GDM1 (cell line): ENCODE results near the gene MMP15.
"Not testable (repeated sequence)": the region's sequence is repeated elsewhere in the genome, so short reads cannot be mapped to it uniquely, and the experiment has no call there.

ENCODE experiments used
- DNase-seq: peaks from one replicate; lab custom pipeline; 2025; lab: John Stamatoyannopoulos, UW

MMP15 gene

GRCh38 chr16:57996406-57997175 lies 29.0 kb upstream of the MMP15 start:
- DNase-seq, result no peak

DNA sequence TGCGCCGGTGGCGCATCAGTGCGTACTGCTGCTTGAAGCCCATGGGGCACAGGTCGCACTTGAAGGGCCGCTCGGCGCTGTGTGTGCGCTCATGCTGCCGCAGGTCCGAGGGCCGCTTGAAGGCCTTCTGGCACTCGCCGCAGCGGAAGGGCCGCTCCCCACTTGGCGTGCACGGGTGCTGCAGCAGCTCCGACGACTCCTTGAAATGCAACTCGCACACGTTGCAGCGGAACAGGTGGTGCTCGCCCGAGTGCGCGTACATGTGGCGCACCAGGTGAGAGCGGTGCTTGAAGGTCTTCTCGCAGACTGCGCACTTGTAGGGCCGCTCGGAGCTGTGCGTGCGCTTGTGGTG lies 28.4 kb upstream of the MMP15 start:
- DNase-seq, result no peak

GRCh38 chr16:57997528-57998265 lies 27.9 kb upstream of the MMP15 start:
- no peak for DNase-seq

GRCh38 chr16:57998486-57998885 lies 27.1 kb upstream of the MMP15 start:
- DNase-seq, result no peak

DNA sequence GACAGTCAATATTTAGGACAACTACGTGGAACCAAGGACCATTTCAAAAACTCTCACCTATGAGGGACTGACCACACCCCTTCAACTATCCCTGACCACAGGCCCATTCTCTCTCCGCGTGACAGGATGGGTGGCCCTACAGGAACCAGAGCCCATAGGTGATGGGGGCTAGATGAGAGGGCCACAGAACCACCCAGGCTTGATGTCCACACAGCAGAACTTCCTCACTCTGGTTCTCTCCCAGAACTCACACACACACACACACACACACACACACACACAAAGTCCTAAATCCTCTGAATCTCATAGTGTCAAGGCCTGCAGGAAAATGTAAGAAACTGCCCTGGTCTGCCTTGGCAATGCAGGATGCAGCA lies 26.6 kb upstream of the MMP15 start:
- DNase-seq, result no peak

DNA sequence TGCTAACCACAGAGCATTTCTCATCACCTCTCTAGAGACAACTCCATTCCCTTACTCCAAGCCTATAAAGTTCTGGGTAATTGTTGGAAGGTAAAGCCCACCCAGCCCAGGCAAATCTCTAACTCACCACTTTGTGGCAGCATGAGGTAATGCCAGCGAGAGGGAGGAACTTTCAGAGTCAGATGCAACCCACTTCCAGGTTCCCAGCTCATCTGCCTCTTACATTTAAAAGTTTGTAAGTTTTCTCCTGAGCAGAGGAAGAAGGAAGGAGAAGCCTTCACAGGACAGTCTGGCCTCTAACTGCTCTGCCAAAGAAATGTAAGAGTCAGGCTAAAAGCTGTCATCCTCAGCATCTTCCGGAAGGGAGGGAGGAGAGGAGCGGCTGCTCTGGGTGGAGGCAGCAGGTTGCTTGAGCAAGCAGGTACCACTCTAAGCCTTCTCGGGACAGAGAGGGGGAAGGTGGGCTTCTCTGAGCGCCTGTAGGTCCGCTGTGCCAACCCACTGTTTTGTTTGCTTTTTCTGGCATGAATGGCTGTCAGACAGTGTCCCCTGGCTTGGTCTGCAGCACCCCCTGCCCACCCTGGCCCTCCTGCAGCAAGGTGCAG lies 26.1 kb upstream of the MMP15 start:
- peak; percentile 4 for DNase-seq

DNA sequence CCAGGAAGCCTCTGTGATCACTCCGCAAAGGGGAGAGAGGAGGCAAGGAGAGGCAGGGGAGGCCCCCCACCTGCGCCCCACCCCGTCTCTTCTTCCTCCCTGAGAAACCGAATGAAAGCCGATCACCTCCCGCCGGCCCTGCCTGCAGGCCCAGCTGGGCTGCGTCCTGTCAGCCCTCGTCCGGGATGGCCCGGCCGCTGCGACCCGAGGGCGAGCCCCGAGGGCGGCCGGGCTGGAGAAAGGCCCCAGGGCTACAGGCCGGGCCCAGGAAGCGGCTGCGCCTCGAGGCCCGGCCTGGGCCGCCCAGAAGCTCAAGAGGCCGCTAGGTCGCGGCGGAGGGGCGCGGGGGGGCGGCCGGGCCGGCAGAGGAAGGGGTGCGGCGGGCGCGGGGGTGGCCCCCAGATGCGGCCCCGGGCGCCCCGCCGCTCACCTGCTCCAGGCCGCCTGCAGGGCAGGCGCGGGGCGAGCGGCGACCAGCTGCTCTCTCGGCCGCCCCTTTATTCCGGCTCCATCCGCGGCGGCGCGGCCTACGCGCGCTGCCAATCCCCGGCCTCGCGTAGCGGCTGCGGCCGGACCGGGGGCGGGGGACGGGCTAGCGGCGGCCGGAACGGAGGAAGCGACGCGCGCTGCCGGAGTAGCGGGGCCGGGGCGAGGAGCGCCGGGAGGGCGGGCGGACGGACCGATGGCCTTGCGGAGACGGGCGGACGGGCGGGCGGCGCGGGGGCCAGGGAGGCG lies 25.4 kb upstream of the MMP15 start, which contains the start of gene ZNF319:
Gene ZNF319, minus strand, starts transcription at position 702 of the 735 bp plus-strand sequence. CDS start 2,407 bp downstream, outside the sequence.
- no peak for DNase-seq

DNA sequence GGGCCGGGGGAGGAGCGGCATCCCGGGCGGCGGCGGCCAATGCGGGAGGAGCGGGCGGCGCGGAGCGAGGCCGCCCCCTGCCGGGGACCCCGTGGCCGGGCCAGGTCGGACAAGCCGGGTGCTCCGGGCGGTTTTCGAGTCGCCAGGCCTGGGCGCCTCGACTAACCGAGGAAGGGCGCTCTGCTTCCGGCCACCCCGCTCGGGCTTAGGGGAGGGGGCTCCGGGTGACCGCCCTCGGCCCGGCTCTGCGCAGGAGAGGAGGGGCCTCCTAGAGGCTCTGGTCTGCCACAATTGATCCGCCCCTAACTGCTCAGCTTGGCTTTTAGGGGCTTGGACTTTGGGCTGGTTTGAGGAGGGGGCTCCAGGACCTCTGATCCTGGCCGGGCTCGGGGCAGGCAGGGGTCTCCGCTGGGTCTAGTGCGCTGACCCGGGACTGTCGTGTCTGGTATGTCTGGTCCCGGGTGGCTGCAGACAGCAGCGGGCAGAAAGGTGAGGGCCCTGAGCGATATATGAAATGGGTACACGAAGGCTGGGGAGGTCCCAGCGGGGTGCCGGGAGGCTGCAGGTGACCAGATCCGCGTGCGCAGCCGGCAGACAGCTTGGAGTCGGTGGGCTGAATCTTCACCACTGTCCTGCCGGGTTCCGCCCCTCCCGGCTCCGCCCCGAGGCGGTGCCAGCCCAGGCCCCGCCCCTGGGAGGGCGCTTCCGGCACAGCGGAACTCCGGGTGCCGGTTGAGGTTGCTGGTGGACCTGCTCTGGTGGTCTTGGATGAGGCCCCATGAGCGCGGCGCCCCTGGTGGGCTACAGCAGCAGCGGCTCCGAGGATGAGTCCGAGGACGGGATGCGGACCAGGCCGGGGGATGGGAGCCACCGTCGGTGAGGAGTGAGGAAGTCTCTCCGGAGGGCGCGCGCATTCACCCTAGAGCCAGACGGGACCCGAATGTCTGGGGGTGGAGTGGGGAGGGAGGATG lies 24.6 kb upstream of the MMP15 start, which contains the start of gene USB1:
Gene USB1, plus strand, starts transcription at position 702 of the 971 bp plus-strand sequence. Its CDS starts 77 bp downstream, at position 779.
- peak; percentile 48 for DNase-seq

DNA sequence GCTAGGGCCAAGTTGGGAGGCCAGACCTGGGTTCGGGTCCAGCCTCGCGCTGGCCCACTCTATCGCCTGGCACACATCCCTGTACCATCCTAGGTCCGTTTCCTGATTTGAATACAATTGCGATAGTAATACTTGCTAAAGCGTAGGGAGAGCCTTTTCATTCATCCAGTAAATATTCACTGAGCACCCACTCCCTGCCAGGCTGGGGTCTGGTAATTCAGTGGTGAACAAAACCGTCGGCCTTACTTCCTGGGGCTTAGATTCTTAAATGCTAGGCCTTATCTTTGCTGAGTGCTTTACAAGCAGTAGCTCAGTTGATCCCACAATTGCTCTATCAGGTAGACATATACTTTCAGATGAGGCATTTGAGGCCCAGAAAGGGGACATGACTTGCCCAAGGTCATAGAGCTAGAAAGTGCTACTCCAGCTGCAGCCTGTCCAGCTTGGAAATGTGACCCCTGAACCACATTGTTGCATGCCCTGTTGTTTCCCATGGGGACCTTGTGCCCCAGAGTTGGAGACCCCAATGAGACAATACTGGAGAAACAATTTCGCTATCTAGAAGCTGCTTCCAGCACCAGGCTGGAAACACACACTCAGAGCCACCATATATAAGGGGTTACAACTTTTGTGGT lies 23.7 kb upstream of the MMP15 start:
- no peak for DNase-seq

DNA sequence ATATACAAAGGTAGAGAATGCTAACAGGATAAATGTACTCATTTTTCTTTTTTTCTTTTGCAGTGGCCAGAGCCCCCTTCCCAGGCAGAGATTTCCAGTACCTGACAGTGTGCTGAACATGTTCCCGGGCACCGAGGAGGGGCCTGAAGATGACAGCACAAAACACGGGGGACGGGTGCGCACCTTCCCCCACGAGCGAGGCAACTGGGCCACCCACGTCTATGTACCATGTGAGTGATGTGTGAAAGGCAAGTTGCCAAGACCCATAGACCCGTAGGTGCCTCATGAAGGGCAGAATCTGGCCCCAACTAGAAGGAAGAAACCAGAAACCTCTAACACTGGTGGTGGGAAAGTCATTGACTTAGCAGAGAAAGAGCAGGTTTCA lies 23.1 kb upstream of the MMP15 start:
- no peak for DNase-seq

DNA sequence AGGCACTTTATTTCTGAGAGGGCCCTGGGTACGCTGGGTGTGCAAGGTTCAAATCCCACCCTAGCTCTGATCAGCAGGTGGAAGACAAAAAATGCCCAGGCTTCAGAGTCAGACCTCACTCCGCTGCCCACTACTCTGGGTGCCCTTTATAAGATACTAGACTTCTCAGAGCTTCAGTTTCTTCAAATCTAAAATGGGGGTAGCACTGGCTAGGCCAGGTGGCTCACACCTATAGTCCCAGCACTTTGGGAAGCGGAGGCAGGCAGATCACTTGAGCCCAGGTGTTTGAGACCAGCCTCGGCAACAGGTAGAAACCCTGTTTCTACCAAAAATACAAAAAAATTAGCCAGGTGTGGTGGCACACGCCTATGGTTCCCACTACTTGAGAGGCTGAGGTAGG lies 22.6 kb upstream of the MMP15 start:
- no peak for DNase-seq

DNA sequence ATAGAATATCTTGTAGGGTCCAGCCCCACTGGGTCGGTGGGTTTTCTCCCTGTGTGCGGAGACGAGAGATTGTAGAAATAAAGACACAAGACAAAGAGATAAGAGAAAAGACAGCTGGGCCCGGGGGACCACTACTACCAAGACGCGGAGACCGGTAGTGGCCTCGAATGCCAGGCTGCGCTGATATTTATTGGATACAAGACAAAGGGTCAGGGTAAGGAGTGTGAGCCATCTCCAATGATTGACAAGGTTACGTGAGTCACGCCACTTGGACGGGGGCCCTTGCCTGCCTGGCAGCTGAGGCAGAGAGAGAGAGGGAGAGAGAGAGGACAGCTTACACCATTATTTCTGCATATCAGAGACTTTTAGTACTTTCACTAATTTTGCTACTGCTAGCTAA lies 20.8 kb upstream of the MMP15 start:
- DNase-seq, result not testable (repeated sequence)

GRCh38 chr16:58009856-58010416 lies 15.6 kb upstream of the MMP15 start:
- no peak for DNase-seq

DNA sequence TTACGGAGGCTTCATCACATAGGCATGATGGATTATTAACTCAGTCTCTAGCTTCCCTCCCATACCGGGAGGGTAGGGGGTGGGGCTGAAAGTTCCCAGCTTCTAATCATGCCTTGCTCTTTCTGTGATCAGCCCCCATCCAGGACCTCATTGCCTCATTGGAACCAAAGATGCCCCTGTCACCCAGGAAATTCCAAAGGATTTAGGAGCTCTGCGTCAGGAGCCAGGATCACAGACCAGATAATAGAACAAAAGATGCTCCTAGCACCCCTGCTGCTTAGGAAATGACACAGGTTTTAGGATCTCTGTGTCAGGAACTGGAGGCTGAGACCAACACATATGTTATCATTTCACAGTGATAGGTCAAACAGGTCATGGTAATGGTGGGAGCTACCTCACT lies 14.7 kb upstream of the MMP15 start:
- DNase-seq, result no peak

DNA sequence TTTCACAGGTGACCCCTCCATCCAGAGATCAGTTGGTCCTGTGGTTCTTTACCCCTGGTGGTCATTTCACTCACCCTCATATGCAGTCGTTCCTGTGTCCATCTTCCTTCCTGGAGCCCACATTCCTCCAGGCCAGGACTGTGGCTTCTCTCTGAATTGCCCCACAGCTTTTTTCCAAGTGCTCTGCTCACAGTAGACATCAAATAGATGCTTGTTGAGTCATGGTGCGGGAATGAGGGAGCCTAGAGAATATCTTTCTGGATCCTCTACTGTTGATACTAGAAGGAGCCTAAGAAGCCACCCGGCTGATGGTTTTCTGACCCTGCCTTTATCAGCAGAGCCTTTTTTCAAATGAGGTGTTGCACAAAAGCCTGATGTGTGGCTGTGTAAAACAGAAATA lies 13.9 kb upstream of the MMP15 start:
- no peak for DNase-seq

- no peak for DNase-seq
Observed at GRCh38 chr16:58012481-58012880, 13.1 kb upstream of the MMP15 start.

DNA sequence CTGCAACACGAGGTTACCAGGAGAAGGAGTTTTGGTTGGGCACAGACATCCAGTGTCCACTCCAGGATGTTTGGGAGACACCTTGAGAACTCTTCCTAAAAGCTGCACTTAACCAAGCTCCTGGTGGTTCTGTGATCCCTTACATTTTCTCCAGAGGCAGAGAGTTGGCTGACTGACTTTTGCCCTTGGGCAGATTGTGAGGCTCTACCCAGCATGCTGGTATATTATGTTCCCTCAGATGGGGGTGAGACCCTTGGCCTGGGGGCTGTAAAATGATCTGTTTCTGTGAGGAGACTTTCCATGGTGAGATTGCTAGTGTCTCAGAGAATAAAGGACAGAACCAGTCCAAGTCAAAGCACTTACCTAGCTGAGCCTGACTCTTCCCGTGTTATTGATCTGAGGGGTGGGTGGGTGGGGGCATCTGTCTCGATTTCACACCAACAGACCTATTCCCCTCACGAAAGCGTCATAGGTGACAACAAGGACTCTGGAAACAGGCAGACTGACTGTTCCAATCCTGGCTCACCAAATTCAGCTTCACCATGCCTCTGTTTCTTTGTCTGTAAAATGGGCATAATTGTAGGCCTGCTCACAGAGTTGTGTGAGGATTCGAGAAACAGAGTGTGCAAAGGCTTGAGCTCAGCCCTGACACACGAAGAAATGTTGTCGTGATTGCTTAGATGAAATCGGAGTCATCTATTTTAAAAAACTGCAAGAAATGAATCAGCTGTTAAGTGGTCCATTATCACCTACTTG lies 12.2 kb upstream of the MMP15 start:
- no peak for DNase-seq

GRCh38 chr16:58016840-58017446 lies 8.6 kb upstream of the MMP15 start:
- no peak for DNase-seq

- DNase-seq, result no peak
Observed at GRCh38 chr16:58018803-58019202, 6.8 kb upstream of the MMP15 start.
